Neuronal stem cell (in vitro differentiated cells): Measurements from ENCODE around the gene SERPINB10.
"Not testable (repeated sequence)": the region's sequence is repeated elsewhere in the genome, so short reads cannot be mapped to it uniquely, and the experiment has no call there.

Experiments used
- DNase-seq: peaks from one replicate; pipeline ENCODE4 v3.0.0-alpha.2; 2013; ENCODE audit warnings: low spot score
- H2AFZ ChIP-seq: one replicate; pipeline ENCODE4 v1.6.1; 2013; ENCODE audit warnings: mild to moderate bottlenecking, low read length, inconsistent platforms
- H2AK5ac ChIP-seq: 2 replicates; pipeline ENCODE4 v1.6.1; 2013; ENCODE audit warnings: low read depth, mild to moderate bottlenecking, inconsistent platforms, low read length, moderate library complexity, mixed read lengths
- H2BK120ac ChIP-seq: 2 replicates; pipeline ENCODE4 v1.6.1; 2013; ENCODE audit warnings: low read depth, mild to moderate bottlenecking, inconsistent platforms, low read length, moderate library complexity, mixed read lengths
- H2BK12ac ChIP-seq: one replicate; pipeline ENCODE4 v1.6.1; 2013; ENCODE audit warnings: low read length, inconsistent platforms
- H2BK15ac ChIP-seq: 2 replicates; pipeline ENCODE4 v1.6.1; 2013; ENCODE audit warnings: mild to moderate bottlenecking, low read length, inconsistent platforms, mixed read lengths
- H2BK5ac ChIP-seq: one replicate; pipeline ENCODE4 v1.6.1; 2013; ENCODE audit warnings: inconsistent platforms, mild to moderate bottlenecking, low read length, moderate library complexity
- H3K14ac ChIP-seq: one replicate; pipeline ENCODE4 v1.6.1; 2013; ENCODE audit warnings: low read length, inconsistent platforms
- H3K18ac ChIP-seq: 2 replicates; pipeline ENCODE4 v1.6.1; 2013; ENCODE audit warnings: low read length, inconsistent platforms
- H3K23ac ChIP-seq: 2 replicates; pipeline ENCODE4 v1.6.1; 2013; ENCODE audit warnings: low read depth, mild to moderate bottlenecking, mixed read lengths, low read length, inconsistent platforms; ENCODE audit not compliant: poor library complexity
- H3K27ac ChIP-seq: replicated peaks from 3 replicates; pipeline ENCODE4 v1.5.1; 2013; ENCODE audit warnings: low read length, inconsistent platforms
- H3K27me3 ChIP-seq, 3 experiments: 2 replicates each; pipeline ENCODE4 v1.6.1; 2013; ENCODE audit warnings: low read length in 3 of 3, mild to moderate bottlenecking in 2 of 3, inconsistent platforms in 1 of 3, low read depth in 1 of 3, mixed read lengths in 1 of 3, moderate library complexity in 1 of 3; ENCODE audit not compliant: control insufficient read depth in 3 of 3, insufficient read depth in 3 of 3
- H3K36me3 ChIP-seq, 2 donors: replicated peaks in 1 of 2; 2 replicates each; pipeline ENCODE4 v1.6.1; 2013; ENCODE audit warnings: low read length in 2 of 2; ENCODE audit not compliant: control insufficient read depth in 2 of 2, insufficient read depth in 2 of 2
- H3K4ac ChIP-seq: 2 replicates; pipeline ENCODE4 v1.6.1; 2013; ENCODE audit warnings: inconsistent platforms, mild to moderate bottlenecking, low read length, moderate library complexity
- H3K4me1 ChIP-seq, 2 donors: 1 replicate in 1 of 2; 2 replicates in 1 of 2; pipeline ENCODE4 v1.6.1; 2013; ENCODE audit warnings: low read length in 2 of 2, low read depth in 1 of 2; ENCODE audit not compliant: control insufficient read depth in 2 of 2, insufficient read depth in 1 of 2
- H3K4me2 ChIP-seq: one replicate; pipeline ENCODE4 v1.6.1; 2013; ENCODE audit warnings: mild to moderate bottlenecking, low read length, inconsistent platforms; ENCODE audit not compliant: insufficient read depth, poor library complexity, severe bottlenecking
- H3K4me3 ChIP-seq, 2 donors: 2 replicates each; pipeline ENCODE4 v1.5.1; 2013; ENCODE audit warnings: low read length in 2 of 2, mild to moderate bottlenecking in 2 of 2, inconsistent platforms in 1 of 2, moderate library complexity in 1 of 2
- H3K79me1 ChIP-seq: one replicate; pipeline ENCODE4 v1.6.1; 2013; ENCODE audit warnings: low read depth, mild to moderate bottlenecking, inconsistent platforms, low read length, moderate library complexity
- H3K9ac ChIP-seq: one replicate; pipeline ENCODE4 v1.6.1; 2013; ENCODE audit warnings: mild to moderate bottlenecking, low read depth, low read length, inconsistent platforms; ENCODE audit not compliant: poor library complexity
- H3K9me3 ChIP-seq, 2 donors: replicated peaks in 1 of 2; 2 replicates each; pipeline versions ENCODE3 to v1.6.1; 2013; ENCODE audit warnings: low read length in 2 of 2, mild to moderate bottlenecking in 2 of 2, inconsistent platforms in 1 of 2, low read depth in 1 of 2, mixed read lengths in 1 of 2, moderate library complexity in 1 of 2; ENCODE audit not compliant: control insufficient read depth in 2 of 2, insufficient read depth in 1 of 2
- H4K8ac ChIP-seq: one replicate; pipeline ENCODE4 v1.6.1; 2013; ENCODE audit warnings: low read depth, mild to moderate bottlenecking, inconsistent platforms, low read length, moderate library complexity
- H4K91ac ChIP-seq: one replicate; pipeline ENCODE4 v1.6.1; 2013; ENCODE audit warnings: low read length, low read depth, mild to moderate bottlenecking, inconsistent platforms; ENCODE audit not compliant: poor library complexity
- WGBS, 2 donors: extraction: QIAGEN DNeasy Blood & Tissue Kit; methylation state at CpG; one replicate each; pipeline ENCODE4 v1.1.7; 2013; ENCODE audit warnings: missing lambda C conversion rate in 2 of 2, mixed read lengths in 1 of 2; ENCODE audit not compliant: insufficient read length in 2 of 2, insufficient replicate concordance in 1 of 2; ENCODE audit errors: extremely low coverage in 2 of 2; 5-methylcytosine and 5-hydroxymethylcytosine counted together

Gene SERPINB10

DNA sequence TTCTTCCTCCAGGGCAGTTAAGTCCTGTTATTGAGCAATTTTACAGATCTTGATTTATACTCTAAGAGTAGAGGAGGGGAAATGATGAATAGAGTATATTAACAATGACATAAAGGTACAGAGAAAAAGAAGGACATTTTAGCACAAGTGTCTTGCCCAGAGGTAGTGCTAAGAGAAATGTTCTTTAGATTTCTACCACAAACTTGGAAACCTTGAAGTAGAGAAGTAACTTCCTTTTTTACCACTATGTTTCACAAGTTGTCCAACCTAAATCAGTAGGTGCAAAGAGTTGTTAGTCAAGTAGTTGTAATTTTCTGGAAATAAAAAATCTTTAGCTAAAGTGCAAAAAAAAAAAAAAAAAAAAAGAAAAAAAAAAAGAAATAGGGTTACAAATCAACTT is 21.6 kb downstream of the SERPINB10 start:
- not testable (repeated sequence) for H3K23ac ChIP-seq, H3K36me3 ChIP-seq, H3K27me3 ChIP-seq, H3K14ac ChIP-seq, H3K27ac ChIP-seq, H3K18ac ChIP-seq, H3K4me2 ChIP-seq, H2BK15ac ChIP-seq, H3K79me1 ChIP-seq, H3K9me3 ChIP-seq, H3K9ac ChIP-seq, H3K4me3 ChIP-seq, H3K4me1 ChIP-seq, H4K8ac ChIP-seq, H2BK5ac ChIP-seq, H2AFZ ChIP-seq, H2BK12ac ChIP-seq, DNase-seq, H4K91ac ChIP-seq, H3K4ac ChIP-seq, H2BK120ac ChIP-seq, H2AK5ac ChIP-seq

DNA sequence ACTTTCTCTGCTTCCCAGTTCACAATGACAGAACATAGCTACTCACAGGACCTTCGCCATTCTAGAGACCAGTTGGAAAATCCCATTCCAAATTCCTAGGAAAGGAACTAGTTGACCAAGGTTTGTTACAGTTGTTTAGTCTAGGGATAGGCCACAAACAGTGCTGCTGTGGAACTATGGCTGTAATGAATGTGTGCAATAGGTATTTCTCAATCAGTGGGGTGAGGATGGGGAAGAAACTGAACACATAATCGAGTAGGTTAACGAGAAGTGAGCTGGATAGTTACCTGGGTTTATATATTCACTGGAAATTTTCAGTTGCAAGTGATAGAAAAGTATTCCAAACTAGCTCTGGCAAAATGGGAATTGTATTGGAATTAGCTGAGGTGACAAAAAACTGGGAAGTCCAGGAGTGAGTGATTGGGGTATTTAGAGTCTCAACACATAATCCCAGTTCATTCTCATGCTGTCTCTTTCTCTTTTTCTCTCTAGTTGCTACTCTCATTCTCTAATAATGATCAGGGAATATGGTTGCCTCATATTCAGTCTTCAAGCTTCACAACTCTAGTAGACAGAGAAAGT is 23.1 kb downstream of the SERPINB10 start:
- H2AK5ac ChIP-seq = no peak overlapping the region
- no peak overlapping the region for H3K23ac ChIP-seq
- H2BK5ac ChIP-seq = no peak overlapping the region
- H4K8ac ChIP-seq = no peak overlapping the region
- no peak overlapping the region for H3K4ac ChIP-seq
- no peak overlapping the region for H3K4me2 ChIP-seq
- H3K9ac ChIP-seq = no peak overlapping the region
- no peak overlapping the region for H2BK12ac ChIP-seq
- H3K4me3 ChIP-seq = no peak overlapping the region
- no peak for DNase-seq
- no peak overlapping the region for H3K14ac ChIP-seq
- no CpG with 5 or more reads among the region's 3 CpGs for WGBS, 2 donors
- no peaks in the 10 kb centered on the region for H3K9me3 ChIP-seq
- no peak overlapping the region for H2AFZ ChIP-seq
- no peak overlapping the region for H4K91ac ChIP-seq
- peaks cover 0 to 3% (median 0%) of the 10 kb centered on the region in 3 experiments for H3K27me3 ChIP-seq
- H3K4me1 ChIP-seq = no peaks in the 10 kb centered on the region
- H2BK15ac ChIP-seq = no peak overlapping the region
- no peak overlapping the region for H3K27ac ChIP-seq
- H3K36me3 ChIP-seq = no peaks in the 10 kb centered on the region
- no peak overlapping the region for H2BK120ac ChIP-seq
- H3K18ac ChIP-seq = no peak overlapping the region
- H3K79me1 ChIP-seq = no peaks in the 10 kb centered on the region

DNA sequence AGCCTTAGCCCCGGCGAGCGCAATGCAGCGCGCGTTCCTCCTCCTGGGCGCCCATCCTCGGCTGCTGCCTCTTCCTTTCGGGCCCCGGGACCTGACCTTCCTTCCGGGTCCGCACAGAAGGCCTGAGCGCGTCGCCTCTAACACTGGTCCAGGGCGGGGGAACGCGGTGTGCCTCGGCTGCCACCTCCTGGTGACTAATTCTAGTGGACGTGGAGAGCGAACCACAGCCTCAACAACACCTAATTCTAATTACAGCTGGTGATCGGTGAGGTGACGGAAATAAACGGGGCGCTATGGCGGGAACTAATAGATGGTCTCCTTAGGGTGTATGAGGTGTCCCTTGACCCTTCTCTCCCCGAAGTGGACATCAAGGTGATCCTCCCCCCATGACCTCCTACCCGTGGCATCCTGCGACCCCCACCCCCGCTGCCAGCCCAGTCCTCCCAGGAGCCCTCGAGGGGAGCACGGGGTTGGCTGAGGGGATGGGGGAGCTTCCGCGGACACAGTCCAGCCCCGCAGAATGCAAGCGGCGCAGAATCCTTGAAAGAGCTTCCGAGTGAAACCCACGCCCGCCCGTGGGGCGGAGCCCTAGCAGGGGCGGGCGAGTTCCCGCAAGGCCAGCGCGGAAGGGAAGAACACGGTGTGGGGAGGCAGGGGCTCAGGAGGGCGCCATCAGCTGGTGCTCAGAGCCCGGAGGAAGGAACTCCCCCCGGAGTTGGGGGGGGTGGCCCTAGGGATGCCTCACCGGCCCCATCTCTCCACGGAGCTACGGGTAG is 28.6 kb downstream of the SERPINB10 start:
- Histone ChIP-seq H3K14ac (no peak overlapping the region), H2BK120ac (no peak overlapping the region), H2BK15ac (peak overlapping the region; percentile 6), H3K27me3 (peaks cover 0 to 17% (median 13%) of the 10 kb centered on the region in 3 experiments), H4K91ac (no peak overlapping the region), H2AFZ (peak overlapping the region; percentile 96), H2AK5ac (no peak overlapping the region), H3K4me3 (peak overlapping the region; percentile 39 to 77), H3K9ac (peak overlapping the region; percentile 80), H3K4me2 (peak overlapping the region; percentile 94), H3K4me1 (peaks cover 0 to 4% of the 10 kb centered on the region in 2 donors), H3K27ac (no peak overlapping the region), H3K36me3 (no peaks in the 10 kb centered on the region), H2BK12ac (no peak overlapping the region), H3K18ac (peak overlapping the region; percentile 89), H2BK5ac (no peak overlapping the region), H3K4ac (no peak overlapping the region), H4K8ac (no peak overlapping the region), H3K9me3 (no peaks in the 10 kb centered on the region), H3K79me1 (no peaks in the 10 kb centered on the region), H3K23ac (peak overlapping the region; percentile 78)
- DNase-seq = peak; percentile 69
- no CpG with 5 or more reads among the region's 54 CpGs for WGBS, 2 donors

DNA sequence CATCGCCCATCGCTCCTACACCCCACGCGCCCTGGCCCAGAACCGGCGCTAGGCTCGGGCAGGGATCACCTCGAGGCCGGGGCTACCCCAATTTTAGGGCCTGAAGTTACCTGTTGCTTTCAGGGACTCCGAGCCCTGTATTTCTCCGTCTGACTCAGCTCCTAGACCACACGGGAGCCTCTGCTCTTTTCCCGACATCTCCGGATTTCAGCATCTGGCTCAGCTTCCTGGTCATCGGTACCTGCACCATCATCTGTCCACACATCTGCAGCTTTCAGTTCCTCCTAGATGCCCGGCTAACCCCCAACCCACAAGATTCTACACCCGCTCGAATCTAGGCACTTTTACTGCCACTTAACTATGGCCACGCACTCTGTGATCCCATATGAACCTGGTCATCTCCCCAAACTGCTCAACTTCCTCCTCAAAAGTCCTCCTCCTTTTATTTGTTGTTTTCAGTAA is 29.2 kb downstream of the SERPINB10 start:
- H4K8ac ChIP-seq = no peak overlapping the region
- H2BK5ac ChIP-seq = no peak overlapping the region
- H3K9me3 ChIP-seq = no peaks in the 10 kb centered on the region
- H3K23ac ChIP-seq = peak overlapping the region; percentile 78
- H2BK15ac ChIP-seq = peak overlapping the region; percentile 6
- H3K4me3 ChIP-seq = peak overlapping the region in 1 of 2 donors; percentile 77
- no peak overlapping the region for H3K27ac ChIP-seq
- no peak overlapping the region for H3K4ac ChIP-seq
- H2BK12ac ChIP-seq = no peak overlapping the region
- H3K18ac ChIP-seq = peak overlapping the region; percentile 89
- H2BK120ac ChIP-seq = no peak overlapping the region
- H2AFZ ChIP-seq = peak overlapping the region; percentile 96
- H4K91ac ChIP-seq = no peak overlapping the region
- no peak overlapping the region for H2AK5ac ChIP-seq
- H3K36me3 ChIP-seq = no peaks in the 10 kb centered on the region
- H3K4me1 ChIP-seq = peaks cover 0 to 4% of the 10 kb centered on the region in 2 donors
- H3K79me1 ChIP-seq = no peaks in the 10 kb centered on the region
- H3K9ac ChIP-seq = no peak overlapping the region
- peak overlapping the region; percentile 12 for H3K14ac ChIP-seq
- peaks cover 0 to 17% (median 13%) of the 10 kb centered on the region in 3 experiments for H3K27me3 ChIP-seq
- peak overlapping the region; percentile 94 for H3K4me2 ChIP-seq
- WGBS, 2 donors = no CpG with 5 or more reads among the region's 19 CpGs
- no peak for DNase-seq
